ENCODE results near the gene SORCS2.

DNA sequence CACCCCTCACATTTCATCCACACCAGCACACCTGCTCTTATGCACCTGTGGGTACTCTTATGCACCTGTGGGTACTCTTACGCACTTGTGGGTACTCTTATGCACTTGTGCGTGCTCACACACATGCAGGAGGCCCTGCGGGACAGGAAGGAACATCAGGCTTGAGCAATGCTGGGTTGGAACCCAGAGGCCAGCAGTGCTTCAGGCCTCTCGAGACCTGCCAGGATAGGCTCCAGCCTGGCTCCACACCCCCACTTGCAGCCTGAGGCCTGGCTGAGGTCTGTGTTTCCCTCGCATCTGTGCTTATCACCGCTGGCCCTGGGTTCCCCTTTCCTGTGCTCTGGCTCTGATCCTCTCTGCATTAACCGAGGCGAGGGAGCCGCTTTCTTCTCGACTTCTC, 34.7 kb downstream of the SORCS2 start:
- TF ChIP-seq CTCF (IDR thresholded peaks at IDR 0.05) (no peak), POLR2AphosphoS5 (IDR thresholded peaks at IDR 0.05) (no peak)

All from breast epithelium (tissue), 3 donors.